DND-41 (cell line): Measurements from ENCODE around the gene LGALS3BP.

Experiments used
- EZH2 ChIP-seq: IDR thresholded peaks from 3 replicates; pipeline ENCODE4 v1.6.1; 2012; ENCODE audit warnings: borderline replicate concordance, low read depth, mild to moderate bottlenecking, moderate library complexity, low read length, inconsistent platforms; ENCODE audit not compliant: severe bottlenecking
- TF ChIP-seq, protein P1 (sequence below): IDR thresholded peaks from 2 replicates; pipeline ENCODE4 v1.5.1; 2012; ENCODE audit warnings: borderline replicate concordance, low read length, moderate library complexity, mild to moderate bottlenecking; ENCODE audit not compliant: poor library complexity, severe bottlenecking; ENCODE audit errors: extremely low read depth

DNA sequence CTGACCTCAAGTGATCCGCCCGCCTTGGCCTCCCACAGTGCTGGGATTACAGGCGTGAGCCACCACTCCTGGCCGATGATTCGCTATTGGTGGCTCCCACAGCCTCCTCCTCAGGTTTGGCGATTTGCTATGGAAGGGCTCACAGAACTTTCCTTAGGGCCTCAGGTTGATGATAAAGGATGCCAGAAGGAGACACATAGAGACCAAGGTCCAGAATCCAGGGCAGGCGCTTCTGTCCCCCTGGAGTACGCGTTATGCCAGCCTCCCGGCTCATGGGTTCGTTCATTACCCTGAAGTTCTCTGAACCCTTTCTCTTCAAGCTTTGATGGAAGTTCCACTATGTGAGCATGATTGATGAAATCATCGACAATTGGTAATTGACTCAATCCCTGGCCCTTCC lies 19.9 kb downstream of the LGALS3BP start:
- TF ChIP-seq, protein P1, sequence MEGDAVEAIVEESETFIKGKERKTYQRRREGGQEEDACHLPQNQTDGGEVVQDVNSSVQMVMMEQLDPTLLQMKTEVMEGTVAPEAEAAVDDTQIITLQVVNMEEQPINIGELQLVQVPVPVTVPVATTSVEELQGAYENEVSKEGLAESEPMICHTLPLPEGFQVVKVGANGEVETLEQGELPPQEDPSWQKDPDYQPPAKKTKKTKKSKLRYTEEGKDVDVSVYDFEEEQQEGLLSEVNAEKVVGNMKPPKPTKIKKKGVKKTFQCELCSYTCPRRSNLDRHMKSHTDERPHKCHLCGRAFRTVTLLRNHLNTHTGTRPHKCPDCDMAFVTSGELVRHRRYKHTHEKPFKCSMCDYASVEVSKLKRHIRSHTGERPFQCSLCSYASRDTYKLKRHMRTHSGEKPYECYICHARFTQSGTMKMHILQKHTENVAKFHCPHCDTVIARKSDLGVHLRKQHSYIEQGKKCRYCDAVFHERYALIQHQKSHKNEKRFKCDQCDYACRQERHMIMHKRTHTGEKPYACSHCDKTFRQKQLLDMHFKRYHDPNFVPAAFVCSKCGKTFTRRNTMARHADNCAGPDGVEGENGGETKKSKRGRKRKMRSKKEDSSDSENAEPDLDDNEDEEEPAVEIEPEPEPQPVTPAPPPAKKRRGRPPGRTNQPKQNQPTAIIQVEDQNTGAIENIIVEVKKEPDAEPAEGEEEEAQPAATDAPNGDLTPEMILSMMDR: no peak
- TF ChIP-seq EZH2: no peak
